HL-60 (cell line): Measurements from ENCODE around the gene ERBB4.

Experiments used
- DNase-seq, 2 experiments: peaks; one replicate each; pipeline ENCODE4 v3.0.0-alpha.2; 2010 to 2020; ENCODE audit warnings: low read depth in 1 of 2, low spot score in 1 of 2
- H3K27ac ChIP-seq: fragments of 250-450 bp; sonication (Bioruptor Pico); replicated peaks from 2 replicates; pipeline ENCODE4 v1.5.1; 2020; ENCODE audit warnings: mild to moderate bottlenecking, moderate library complexity
- H3K27me3 ChIP-seq: fragments of 250-450 bp; sonication (Bioruptor Pico); 2 replicates; pipeline ENCODE4 v1.5.1; 2021; ENCODE audit warnings: mild to moderate bottlenecking, moderate library complexity; ENCODE audit not compliant: insufficient read depth, poor library complexity, severe bottlenecking
- H3K4me3 ChIP-seq: replicated peaks from 2 replicates; pipeline ENCODE4 v1.5.1; 2011; ENCODE audit warnings: mild to moderate bottlenecking, control low read depth, low read length; ENCODE audit not compliant: insufficient read depth
- GABPA ChIP-seq: IDR thresholded peaks from 2 replicates; pipeline ENCODE4 v1.6.1; 2012; ENCODE audit warnings: low read depth
- POLR2AphosphoS5 ChIP-seq: IDR thresholded peaks from 2 replicates; pipeline ENCODE4 v1.6.1; 2012; ENCODE audit warnings: low read depth
- SPI1 ChIP-seq: IDR thresholded peaks from 2 replicates; pipeline ENCODE4 v1.6.1; 2012; ENCODE audit warnings: low read depth, mild to moderate bottlenecking, borderline replicate concordance
- TF ChIP-seq, protein P1 (sequence below): IDR thresholded peaks from 2 replicates; pipeline ENCODE4 v1.6.1; 2012; ENCODE audit warnings: low read depth; ENCODE audit not compliant: insufficient replicate concordance
- TF ChIP-seq, protein P2 (sequence below): IDR thresholded peaks from one replicate; pipeline ENCODE4 v1.5.1; 2011; ENCODE audit warnings: low read length, control low read depth, inconsistent platforms; ENCODE audit not compliant: insufficient read depth

Gene ERBB4

DNA sequence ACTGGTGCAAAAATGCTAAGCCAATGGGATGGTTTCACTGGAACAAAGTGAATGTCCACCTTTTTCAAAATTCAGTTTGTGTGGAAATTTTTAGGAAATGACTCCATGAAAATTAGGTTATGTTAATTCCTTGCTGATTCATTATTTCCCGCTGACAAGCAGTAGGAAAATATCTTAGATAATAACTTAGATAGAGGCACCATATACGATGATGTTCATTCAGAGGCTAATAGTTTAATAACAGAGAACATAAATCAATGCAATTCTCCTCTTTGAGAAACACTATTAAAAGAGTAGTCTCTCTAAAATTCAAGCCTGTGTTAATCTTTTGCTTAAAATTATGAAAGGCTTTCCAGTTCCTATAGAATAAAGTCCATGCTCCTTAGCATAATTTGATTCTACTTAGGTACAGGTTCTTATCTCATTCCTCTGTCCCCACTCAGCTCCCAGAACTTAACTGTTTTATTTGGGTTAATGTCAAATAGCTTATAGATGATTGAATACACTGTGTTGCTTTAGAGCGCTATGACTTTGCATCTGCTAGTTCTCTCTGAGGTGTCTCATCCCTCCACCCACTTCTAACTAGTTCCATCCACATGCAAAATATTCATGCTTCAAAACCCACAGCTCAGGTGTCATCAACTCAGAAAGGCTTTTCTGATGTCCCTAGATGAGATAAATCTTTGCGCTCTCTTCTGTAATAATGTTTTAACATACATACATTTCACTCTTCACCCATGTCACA lies 503.6 kb downstream of the ERBB4 start:
- DNase-seq: no peak
- no peak overlapping the region for H3K4me3 ChIP-seq
- no peak for TF ChIP-seq POLR2AphosphoS5
- no peak for TF ChIP-seq SPI1
- TF ChIP-seq, protein P1, sequence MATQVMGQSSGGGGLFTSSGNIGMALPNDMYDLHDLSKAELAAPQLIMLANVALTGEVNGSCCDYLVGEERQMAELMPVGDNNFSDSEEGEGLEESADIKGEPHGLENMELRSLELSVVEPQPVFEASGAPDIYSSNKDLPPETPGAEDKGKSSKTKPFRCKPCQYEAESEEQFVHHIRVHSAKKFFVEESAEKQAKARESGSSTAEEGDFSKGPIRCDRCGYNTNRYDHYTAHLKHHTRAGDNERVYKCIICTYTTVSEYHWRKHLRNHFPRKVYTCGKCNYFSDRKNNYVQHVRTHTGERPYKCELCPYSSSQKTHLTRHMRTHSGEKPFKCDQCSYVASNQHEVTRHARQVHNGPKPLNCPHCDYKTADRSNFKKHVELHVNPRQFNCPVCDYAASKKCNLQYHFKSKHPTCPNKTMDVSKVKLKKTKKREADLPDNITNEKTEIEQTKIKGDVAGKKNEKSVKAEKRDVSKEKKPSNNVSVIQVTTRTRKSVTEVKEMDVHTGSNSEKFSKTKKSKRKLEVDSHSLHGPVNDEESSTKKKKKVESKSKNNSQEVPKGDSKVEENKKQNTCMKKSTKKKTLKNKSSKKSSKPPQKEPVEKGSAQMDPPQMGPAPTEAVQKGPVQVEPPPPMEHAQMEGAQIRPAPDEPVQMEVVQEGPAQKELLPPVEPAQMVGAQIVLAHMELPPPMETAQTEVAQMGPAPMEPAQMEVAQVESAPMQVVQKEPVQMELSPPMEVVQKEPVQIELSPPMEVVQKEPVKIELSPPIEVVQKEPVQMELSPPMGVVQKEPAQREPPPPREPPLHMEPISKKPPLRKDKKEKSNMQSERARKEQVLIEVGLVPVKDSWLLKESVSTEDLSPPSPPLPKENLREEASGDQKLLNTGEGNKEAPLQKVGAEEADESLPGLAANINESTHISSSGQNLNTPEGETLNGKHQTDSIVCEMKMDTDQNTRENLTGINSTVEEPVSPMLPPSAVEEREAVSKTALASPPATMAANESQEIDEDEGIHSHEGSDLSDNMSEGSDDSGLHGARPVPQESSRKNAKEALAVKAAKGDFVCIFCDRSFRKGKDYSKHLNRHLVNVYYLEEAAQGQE: no peak
- no peak for TF ChIP-seq GABPA
- TF ChIP-seq, protein P2, sequence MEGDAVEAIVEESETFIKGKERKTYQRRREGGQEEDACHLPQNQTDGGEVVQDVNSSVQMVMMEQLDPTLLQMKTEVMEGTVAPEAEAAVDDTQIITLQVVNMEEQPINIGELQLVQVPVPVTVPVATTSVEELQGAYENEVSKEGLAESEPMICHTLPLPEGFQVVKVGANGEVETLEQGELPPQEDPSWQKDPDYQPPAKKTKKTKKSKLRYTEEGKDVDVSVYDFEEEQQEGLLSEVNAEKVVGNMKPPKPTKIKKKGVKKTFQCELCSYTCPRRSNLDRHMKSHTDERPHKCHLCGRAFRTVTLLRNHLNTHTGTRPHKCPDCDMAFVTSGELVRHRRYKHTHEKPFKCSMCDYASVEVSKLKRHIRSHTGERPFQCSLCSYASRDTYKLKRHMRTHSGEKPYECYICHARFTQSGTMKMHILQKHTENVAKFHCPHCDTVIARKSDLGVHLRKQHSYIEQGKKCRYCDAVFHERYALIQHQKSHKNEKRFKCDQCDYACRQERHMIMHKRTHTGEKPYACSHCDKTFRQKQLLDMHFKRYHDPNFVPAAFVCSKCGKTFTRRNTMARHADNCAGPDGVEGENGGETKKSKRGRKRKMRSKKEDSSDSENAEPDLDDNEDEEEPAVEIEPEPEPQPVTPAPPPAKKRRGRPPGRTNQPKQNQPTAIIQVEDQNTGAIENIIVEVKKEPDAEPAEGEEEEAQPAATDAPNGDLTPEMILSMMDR: no peak
- no peaks in the 10 kb centered on the region for H3K27me3 ChIP-seq
- H3K27ac ChIP-seq: no peak overlapping the region

DNA sequence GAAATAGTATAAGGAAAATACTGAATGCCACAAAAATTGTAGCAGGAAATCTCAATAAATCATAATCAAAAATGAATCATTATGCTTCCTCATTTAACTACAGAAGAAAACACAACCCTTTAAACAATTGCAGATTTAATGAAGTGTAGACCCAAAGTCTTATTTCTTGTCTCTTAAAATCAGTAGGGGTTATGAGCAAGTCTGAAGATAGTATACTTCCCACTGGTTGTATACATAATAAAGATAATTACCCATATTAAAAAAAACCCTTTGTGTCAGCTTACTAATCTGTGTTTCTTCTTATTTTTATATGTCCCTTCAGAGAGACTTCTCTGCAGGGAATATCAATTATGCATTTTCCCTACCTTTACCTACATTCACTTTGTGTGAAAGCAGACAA lies 504.7 kb downstream of the ERBB4 start:
- no peak overlapping the region for H3K4me3 ChIP-seq
- TF ChIP-seq GABPA (no peak), POLR2AphosphoS5 (no peak), SPI1 (no peak)
- TF ChIP-seq, protein P2: no peak
- TF ChIP-seq, protein P1: no peak
- no peaks in the 10 kb centered on the region for H3K27me3 ChIP-seq
- H3K27ac ChIP-seq: no peak overlapping the region
- no peak for DNase-seq

DNA sequence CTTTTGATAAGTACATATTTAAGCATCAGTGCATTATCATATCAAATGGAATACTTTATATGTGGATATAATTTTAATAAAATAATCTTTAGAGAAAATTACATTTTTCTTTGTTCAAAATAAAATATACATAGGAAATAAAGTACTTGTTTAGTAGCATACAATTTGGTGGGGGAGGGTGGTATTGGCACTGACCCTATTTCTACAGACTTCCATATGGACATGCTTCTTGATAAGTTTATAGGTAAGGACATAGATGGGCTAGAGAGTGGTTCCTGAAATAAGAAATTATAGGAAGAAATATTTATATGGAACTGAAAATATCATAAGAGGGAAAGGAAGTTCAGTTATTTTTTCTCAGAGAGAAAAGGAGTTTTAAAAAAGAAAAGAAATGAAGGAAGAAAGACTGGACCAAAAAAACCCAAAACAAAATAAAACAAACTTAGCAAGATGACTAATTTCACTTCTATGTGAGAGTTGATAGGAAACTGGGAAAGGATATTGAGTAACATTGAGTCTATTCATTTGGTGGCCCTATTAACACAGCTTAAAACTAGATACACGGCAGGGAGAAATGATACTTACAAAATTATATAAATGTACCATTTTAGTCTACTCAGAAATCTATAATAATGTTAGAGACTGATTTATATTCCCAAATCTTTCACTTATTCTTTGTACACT lies 505.9 kb downstream of the ERBB4 start:
- Histone ChIP-seq H3K27me3 (no peaks in the 10 kb centered on the region), H3K4me3 (no peak overlapping the region), H3K27ac (no peak overlapping the region)
- no peak for DNase-seq
- TF ChIP-seq SPI1 (no peak), GABPA (no peak), POLR2AphosphoS5 (no peak)
- TF ChIP-seq, protein P2: no peak
- TF ChIP-seq, protein P1: no peak
